Stimulated activated CD8-positive, alpha-beta memory T cell treated with anti-CD3 and anti-CD28 coated beads, Interleukin-12 subunit alpha, Interleukin-12 subunit beta, amount 100 ng/mL, for 4 hours (primary cell): ENCODE data around the gene ITGB4.

ENCODE experiments used
- DNase-seq: peaks from one replicate; pipeline ENCODE4 v3.0.0-alpha.2; 2020; ENCODE audit warnings: low read depth

The ITGB4 gene

GRCh38 chr17:75697651-75698291 is 23.5 kb upstream of the ITGB4 start:
- no peak for DNase-seq

- DNase-seq, result no peak
Measured at GRCh38 chr17:75698659-75699058, 22.6 kb upstream of the ITGB4 start.

- DNase-seq, result no peak
Measured at GRCh38 chr17:75701288-75701687, 20.0 kb upstream of the ITGB4 start.

- DNase-seq, result no peak
Measured at GRCh38 chr17:75703191-75703590, 18.1 kb upstream of the ITGB4 start.

GRCh38 chr17:75703591-75703990 is 17.7 kb upstream of the ITGB4 start:
- no peak for DNase-seq

DNA sequence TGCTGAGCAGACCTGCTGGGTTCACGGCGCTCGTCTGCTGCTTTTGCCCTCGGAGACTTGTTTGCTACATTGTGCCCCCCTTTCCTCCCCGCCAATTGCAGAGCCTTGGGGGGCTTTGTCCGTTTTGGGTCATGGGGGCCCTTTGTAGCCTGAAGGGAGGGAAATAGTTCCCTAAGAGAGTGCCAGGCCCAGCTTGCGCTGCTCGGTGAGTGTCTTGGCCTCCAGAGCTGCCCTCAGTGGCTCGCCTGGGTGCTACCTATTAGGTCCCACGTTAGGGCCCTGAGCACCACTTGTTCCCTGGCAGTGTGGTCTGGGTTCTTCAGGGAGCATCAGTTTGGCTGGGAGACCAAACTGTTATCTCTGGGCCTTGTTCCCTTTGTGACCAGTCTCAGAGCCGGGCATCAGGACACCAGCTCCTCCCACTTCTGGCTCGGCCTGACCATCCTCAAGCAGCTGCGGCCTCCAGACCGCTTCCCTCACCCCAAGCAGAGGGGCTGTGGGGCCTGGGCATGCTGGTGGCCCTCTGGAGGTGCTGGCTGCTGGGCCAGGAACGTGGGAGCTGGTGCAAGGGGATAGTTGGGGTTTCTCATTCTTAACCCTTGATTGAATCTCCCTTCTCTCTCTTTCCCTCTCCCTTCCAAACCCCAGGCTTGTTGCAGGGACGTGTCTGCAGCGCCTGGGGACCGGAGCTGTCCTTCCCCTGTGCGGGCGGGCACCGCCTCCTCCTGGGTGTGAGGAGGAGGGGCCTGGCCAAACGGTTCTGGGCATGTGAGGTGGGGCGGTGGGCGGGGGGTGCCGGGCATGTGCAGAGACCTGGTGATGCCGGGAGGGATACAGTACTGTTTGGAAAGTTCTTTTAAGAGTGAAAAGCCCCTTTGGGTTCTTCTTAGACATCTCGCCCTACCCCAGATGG is 16.0 kb upstream of the ITGB4 start:
- no peak for DNase-seq

GRCh38 chr17:75706042-75706728 is 15.1 kb upstream of the ITGB4 start:
- DNase-seq, result no peak

DNA sequence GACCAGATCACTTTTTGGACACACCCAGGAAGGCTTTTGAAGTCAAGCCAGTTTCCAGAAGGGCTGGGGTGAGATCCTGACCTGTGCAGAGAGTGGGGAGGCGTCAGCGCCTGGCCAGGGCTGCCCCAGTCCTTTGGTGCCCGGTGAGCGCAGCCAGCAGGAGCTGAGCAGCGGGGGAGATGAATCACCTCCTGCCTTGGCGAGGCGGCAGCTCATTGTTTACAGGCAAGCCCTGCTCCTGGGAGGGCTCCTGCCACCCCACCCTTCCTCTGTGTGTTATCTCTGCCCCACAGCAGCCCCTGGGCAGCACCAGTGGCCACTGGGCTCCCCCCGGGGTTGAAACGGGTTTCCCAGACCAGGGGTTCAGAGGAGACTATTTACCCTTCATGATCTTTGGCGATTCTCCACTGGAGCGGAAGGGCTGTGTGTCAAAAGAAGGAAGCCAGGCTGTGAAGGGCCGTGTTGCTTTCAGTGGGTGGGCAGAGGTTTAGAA is 14.1 kb upstream of the ITGB4 start:
- DNase-seq, result no peak

- no peak for DNase-seq
Measured at GRCh38 chr17:75712446-75712845, 8.8 kb upstream of the ITGB4 start.

- DNase-seq, result no peak
Measured at GRCh38 chr17:75719732-75720131, 1.5 kb upstream of the ITGB4 start.

DNA sequence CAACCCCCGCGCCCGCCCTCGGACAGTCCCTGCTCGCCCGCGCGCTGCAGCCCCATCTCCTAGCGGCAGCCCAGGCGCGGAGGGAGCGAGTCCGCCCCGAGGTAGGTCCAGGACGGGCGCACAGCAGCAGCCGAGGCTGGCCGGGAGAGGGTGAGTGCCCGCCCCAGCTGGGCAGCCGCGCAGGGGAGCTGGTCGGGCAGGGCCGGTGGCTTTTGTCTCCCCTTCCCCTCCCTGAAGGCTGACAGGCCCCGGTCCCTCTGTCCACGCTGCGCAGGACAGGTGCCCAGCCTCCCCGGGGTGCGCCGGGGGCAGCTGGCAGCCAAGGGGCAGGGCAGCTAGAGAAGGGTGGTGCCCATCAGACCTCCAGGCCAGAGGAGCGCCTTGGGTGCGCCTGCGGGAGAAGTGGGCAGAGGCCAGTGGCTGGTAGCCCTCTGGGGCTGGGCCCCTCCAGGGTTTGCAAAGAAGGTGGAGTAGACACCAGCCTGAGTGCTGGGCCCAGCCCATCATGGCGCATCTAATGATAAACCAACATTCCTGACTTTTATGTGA is 278 bp downstream of the ITGB4 start:
- no peak for DNase-seq

GRCh38 chr17:75722076-75722475 is 817 bp downstream of the ITGB4 start:
- DNase-seq, result no peak

DNA sequence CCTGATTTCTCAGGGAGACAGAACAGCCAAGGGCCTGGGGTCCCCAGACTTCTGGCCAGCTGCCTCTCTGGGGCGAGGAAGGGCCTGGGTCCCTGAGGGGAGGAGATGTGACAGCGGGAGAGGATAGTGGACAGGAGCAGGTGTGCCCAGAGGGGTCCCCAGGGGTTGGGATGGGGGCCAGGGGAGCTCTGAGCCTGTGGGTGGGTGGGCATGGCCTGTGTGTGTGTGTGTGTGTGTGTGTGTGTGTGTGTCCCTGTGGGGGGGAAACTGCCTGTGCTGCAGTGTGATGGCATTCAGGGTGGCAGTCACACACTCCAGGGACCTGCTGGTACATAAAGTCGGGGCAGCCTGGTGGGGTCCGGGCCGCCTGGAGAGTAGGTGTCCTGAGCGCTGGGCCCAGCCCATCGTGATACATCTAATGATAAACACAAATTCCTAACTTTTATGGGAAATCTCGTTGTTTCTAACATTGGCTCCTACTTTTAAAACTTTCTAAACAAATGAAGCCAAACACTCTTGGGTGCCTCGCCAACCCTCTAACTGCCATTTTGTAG is 1.4 kb downstream of the ITGB4 start:
- DNase-seq, result no peak

DNA sequence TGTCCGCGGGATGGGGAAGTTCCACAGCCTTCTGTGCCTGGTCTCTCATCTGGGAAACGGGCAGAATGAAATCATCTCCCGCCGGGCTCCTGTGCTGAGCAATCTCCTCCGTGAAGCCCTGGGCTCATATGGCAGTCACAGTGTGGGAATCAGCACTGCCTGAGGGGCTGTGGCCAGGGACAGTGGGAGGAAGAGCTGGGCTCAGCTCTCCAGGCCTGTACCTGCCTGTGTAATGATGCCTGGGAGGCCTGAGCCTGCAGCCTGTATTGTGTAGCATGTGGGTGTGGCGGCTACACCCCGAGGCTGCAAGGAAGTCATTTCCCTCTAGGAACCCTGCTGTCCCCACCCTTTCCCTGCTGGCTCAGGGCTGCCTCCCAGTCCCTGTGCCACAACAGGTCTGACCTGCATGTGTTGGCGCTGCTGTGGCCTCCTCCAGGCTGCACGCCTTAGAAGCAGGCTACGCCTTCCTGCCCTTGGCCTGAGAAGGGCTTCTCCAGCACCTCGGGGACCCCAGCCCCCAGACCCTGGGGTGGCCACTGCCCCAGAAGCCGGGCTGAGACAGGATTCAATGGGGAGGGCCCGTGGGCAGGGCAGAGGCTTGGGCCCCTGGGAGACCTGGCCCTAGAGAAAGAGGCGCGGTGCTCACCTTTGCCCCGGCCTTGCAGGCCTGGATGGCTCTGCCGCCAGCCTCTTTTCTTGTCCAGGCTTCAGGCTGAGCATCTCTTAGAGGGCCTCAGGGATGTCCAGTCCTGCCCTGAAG is 2.1 kb downstream of the ITGB4 start:
- no peak for DNase-seq

GRCh38 chr17:75724016-75725003 is 3.1 kb downstream of the ITGB4 start:
- no peak for DNase-seq

- DNase-seq, result no peak
Measured at GRCh38 chr17:75725504-75725903, 4.2 kb downstream of the ITGB4 start.

DNA sequence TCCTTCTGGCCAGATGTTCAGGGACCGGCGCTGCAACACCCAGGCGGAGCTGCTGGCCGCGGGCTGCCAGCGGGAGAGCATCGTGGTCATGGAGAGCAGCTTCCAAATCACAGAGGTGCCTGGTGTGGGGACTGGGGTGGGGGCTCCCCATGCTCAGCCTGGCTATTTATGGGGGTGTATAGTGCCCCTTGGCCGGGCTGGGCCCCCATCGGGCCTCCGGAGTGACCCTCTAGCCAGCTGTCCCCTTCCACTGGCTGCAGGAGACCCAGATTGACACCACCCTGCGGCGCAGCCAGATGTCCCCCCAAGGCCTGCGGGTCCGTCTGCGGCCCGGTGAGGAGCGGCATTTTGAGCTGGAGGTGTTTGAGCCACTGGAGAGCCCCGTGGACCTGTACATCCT is 6.1 kb downstream of the ITGB4 start:
- no peak for DNase-seq

- no peak for DNase-seq
Measured at GRCh38 chr17:75729351-75729750, 8.1 kb downstream of the ITGB4 start.

- no peak for DNase-seq
Measured at GRCh38 chr17:75730065-75730464, 8.8 kb downstream of the ITGB4 start.

DNA sequence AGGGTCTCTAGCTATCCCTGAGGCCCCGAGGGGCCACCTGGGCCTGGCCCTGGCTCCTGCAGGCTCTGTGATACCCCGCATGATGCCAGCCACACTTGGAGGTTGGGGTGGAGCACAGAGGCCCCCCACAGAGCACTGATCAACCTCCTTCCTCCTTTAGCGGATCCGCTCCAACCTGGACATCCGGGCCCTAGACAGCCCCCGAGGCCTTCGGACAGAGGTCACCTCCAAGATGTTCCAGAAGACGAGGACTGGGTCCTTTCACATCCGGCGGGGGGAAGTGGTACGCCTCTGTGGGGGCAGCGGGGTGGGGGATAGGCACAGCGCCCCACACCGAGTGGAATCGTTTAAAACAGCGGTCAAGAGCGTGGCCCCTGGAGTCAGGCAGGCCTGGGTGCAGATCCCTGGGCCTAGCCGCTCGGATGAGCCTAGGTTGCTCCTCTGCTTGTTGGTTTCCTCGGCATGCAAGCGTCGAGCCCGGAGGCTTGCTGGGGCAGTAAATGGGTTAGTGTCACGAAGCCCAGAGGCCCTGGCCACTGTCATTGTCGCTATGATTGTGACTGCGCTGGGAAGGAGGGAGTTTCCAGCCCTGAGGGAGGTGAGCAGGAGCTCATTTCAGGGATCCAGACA is 9.9 kb downstream of the ITGB4 start:
- DNase-seq, result no peak
